Panc1 (cell line): ENCODE data around the gene CDS2. TPM values are rescaled to one million over a fixed set of nuclear protein-coding genes. Genes with fewer than 3 reads are reported as not detected.

Source experiments
- ATAC-seq: fragments of 200-7000 bp; cut with Tn5 transposase; 2 replicates; pipeline ENCODE4 v1.9.1; 2020; ENCODE audit warnings: mild to moderate bottlenecking, moderate library complexity
- BruUV-seq: library from RNA; stranded (reverse); fragments of 400-500 nt; replicated peaks from 2 replicates; lab custom pipeline; 2021; lab: Mats Ljungman, UMichigan
- CTCF ChIA-PET: fragments of 300-600 bp; sonication (Branson Sonifier 250); formaldehyde crosslinking; loops from one replicate; lab custom pipeline; 2022; ENCODE audit warnings: antibody characterized with exemption; lab: Charles Lee
- POLR2A ChIA-PET: fragments of 300-600 bp; sonication (Branson Sonifier 250); formaldehyde crosslinking; loops from one replicate; lab custom pipeline; 2022; ENCODE audit warnings: antibody characterized with exemption; lab: Charles Lee
- DNase-seq: peaks from one replicate; pipeline ENCODE4 v3.0.0-alpha.2; 2010; ENCODE audit warnings: low read depth, low spot score
- H3K27ac ChIP-seq: 2 replicates; pipeline ENCODE4 v1.5.1; 2011; ENCODE audit warnings: mild to moderate bottlenecking, low read length, inconsistent platforms
- H3K27me3 ChIP-seq: fragments of 200-500 bp; sonication (Bioruptor generic); 2 replicates; pipeline ENCODE4 v1.6.0; 2014; ENCODE audit warnings: low read length, inconsistent platforms; ENCODE audit not compliant: control insufficient read depth, insufficient read depth
- H3K36me3 ChIP-seq: fragments of 200-500 bp; sonication (Bioruptor generic); 2 replicates; pipeline ENCODE4 v1.5.1; 2014; ENCODE audit warnings: inconsistent platforms, mild to moderate bottlenecking, low read length, moderate library complexity; ENCODE audit not compliant: control insufficient read depth, insufficient read depth
- H3K4me1 ChIP-seq: 2 replicates; pipeline ENCODE4 v1.5.1; 2011; ENCODE audit warnings: inconsistent platforms, mild to moderate bottlenecking, low read length, moderate library complexity; ENCODE audit not compliant: control insufficient read depth, insufficient read depth
- H3K4me3 ChIP-seq, 2 experiments: 2 replicates each; pipeline ENCODE4 v1.5.1; 2011 to 2012; ENCODE audit warnings: low read depth in 2 of 2, low read length in 2 of 2, mild to moderate bottlenecking in 2 of 2, inconsistent platforms in 1 of 2, moderate library complexity in 1 of 2
- H3K9me3 ChIP-seq: fragments of 200-500 bp; sonication (Bioruptor generic); 2 replicates; pipeline ENCODE4 v1.5.1; 2014; ENCODE audit warnings: low read depth, mild to moderate bottlenecking, inconsistent platforms, low read length, moderate library complexity; ENCODE audit not compliant: control insufficient read depth, insufficient read depth
- CTCF ChIP-seq: fragments of 450-650 bp; IDR thresholded peaks from 2 replicates; pipeline ENCODE4 v1.5.1; 2017; ENCODE audit warnings: mild to moderate bottlenecking
- POLR2AphosphoS5 ChIP-seq: IDR thresholded peaks from 2 replicates; pipeline ENCODE4 v1.6.1; 2012; ENCODE audit warnings: mild to moderate bottlenecking, low read depth, low read length, moderate library complexity
- REST ChIP-seq, 2 experiments: IDR thresholded peaks; 2 replicates each; pipeline ENCODE4 v1.6.1; 2011 to 2012; ENCODE audit warnings: low read depth in 2 of 2, control low read depth in 1 of 2, low read length in 1 of 2, mild to moderate bottlenecking in 1 of 2, moderate library complexity in 1 of 2; ENCODE audit not compliant: insufficient read depth in 1 of 2
- SIN3A ChIP-seq: IDR thresholded peaks from 2 replicates; pipeline ENCODE4 v1.6.1; 2012; ENCODE audit warnings: low read depth, mild to moderate bottlenecking, low read length, moderate library complexity, borderline replicate concordance; ENCODE audit not compliant: insufficient read depth
- TCF7L2 ChIP-seq: IDR thresholded peaks from 2 replicates; pipeline ENCODE4 v1.6.1; 2011; ENCODE audit warnings: mild to moderate bottlenecking, low read depth, low read length, inconsistent platforms
- in situ Hi-C: cut with HindIII; loops from 2 replicates; pipeline ENCODE4 v1.10.0; 2016; ENCODE audit warnings: low sequenced_read_pairs, low pct_unique_long_range_greater_than_20kb
- intact Hi-C: fragments of 100-400 bp; cut with micrococcal nuclease; formaldehyde crosslinking; loops from one replicate; pipeline ENCODE4 v1.10.0; 2022; ENCODE audit not compliant: unreplicated experiment
- total RNA-seq: library from RNA; stranded (reverse); gene quantifications from one replicate; pipeline ENCODE4 v1.2.1, GENCODE V29; 2021; ENCODE audit not compliant: unreplicated experiment

CDS2 gene
- total RNA-seq, 1 experiment from 2014 or later: 54.0 TPM

GRCh38 chr20:5156675-5157448 is 30.1 kb downstream of the CDS2 start:
- Histone ChIP-seq H3K27ac (no peak overlapping the region), H3K4me3 (no peak overlapping the region), H3K4me1 (peaks cover 9% of the 10 kb centered on the region), H3K36me3 (no peaks in the 10 kb centered on the region), H3K27me3 (no peaks in the 10 kb centered on the region), H3K9me3 (no peaks in the 10 kb centered on the region)
- DNase-seq (peak; percentile 25), ATAC-seq (peak; percentile 77; the same call in 1 of the 2 replicates)
- no peak for TF ChIP-seq CTCF
- no peak for TF ChIP-seq REST (IDR thresholded peaks at IDR 0.05; ENCODE audit: insufficient read depth in 1 of 2, low read depth in 2 of 2, low read length in 1 of 2)
- TF ChIP-seq SIN3A: no peak
- no peak for TF ChIP-seq POLR2AphosphoS5
- no peak for TF ChIP-seq TCF7L2
- intact Hi-C loops (no loop called here), in situ Hi-C loops (no loop called here)
- ChIA-PET POLR2A (interaction anchor here (0.6 kb wide), 1 partner anchor 26 kb away, joined by 5 read pairs; no protein-coding TSS in a partner anchor), CTCF (no interaction called here)
- TSS peak; percentile 67 for BruUV-seq

GRCh38 chr20:5159928-5160327 is 33.1 kb downstream of the CDS2 start:
- no TSS peak for BruUV-seq
- no peak overlapping the region for H3K4me3 ChIP-seq
- ChIA-PET POLR2A (no interaction called here), CTCF (no interaction called here)
- peaks cover 3% of the 10 kb centered on the region; the same call in 1 of the 2 replicates for H3K4me1 ChIP-seq
- H3K27me3 ChIP-seq: no peaks in the 10 kb centered on the region
- ATAC-seq (no peak), DNase-seq (no peak)
- in situ Hi-C loops (no loop called here), intact Hi-C loops (no loop called here)
- H3K27ac ChIP-seq: no peak overlapping the region
- H3K9me3 ChIP-seq: no peaks in the 10 kb centered on the region
- no peaks in the 10 kb centered on the region for H3K36me3 ChIP-seq
- no peak for TF ChIP-seq POLR2AphosphoS5
- TF ChIP-seq REST (IDR thresholded peaks at IDR 0.05; ENCODE audit: insufficient read depth in 1 of 2, low read depth in 2 of 2, low read length in 1 of 2): no peak
- TF ChIP-seq SIN3A: no peak
- TF ChIP-seq CTCF: no peak
- no peak for TF ChIP-seq TCF7L2
